CD4-positive, alpha-beta T cell treated with Interleukin-2 at 100 ng/mL for 4 hours (primary cell): ENCODE data around the gene ANKRD33B.
"Not testable (repeated sequence)": the region's sequence is repeated elsewhere in the genome, so short reads cannot be mapped to it uniquely, and the experiment has no call there.

Experiments used
- DNase-seq: peaks from one replicate; pipeline ENCODE4 v3.0.0-alpha.2; 2020; ENCODE audit warnings: low spot score

ANKRD33B gene

DNA sequence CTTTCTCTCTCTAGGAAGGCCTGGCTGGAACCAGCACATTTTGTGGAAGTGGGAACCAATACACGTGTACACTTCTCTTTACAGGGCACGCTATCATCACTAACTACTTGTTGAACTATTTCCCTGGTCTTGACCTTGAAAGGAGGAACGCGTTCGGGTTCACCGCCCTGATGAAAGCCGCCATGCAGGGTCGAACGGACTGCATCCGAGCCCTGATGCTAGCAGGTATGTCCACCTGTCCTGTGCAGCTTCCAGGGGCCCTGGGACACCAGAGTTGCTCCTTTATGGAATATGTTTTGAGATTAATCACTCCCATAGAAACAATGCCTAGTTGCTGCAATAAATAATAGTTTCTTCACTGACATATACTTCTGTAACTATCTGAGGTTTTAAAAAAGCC is 74.1 kb downstream of the ANKRD33B start:
- no peak for DNase-seq

DNA sequence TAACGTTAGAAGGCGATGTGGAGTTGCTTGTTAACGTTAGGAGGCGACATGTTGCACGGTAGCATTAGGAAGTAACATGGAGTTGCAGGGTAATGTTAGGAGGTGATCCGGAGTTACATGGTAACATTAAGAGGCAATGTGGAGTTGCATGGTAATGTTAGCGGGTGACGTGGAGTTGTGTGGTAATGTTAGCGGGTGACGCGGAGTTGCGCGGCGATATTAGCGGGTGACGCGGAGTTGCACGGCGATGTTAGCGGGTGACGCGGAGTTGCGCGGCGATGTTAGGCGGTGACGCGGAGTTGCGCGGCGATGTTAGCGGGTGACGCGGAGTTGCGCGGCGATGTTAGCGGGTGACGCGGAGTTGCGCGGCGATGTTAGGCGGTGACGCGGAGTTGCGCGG is 74.9 kb downstream of the ANKRD33B start:
- not testable (repeated sequence) for DNase-seq

DNA sequence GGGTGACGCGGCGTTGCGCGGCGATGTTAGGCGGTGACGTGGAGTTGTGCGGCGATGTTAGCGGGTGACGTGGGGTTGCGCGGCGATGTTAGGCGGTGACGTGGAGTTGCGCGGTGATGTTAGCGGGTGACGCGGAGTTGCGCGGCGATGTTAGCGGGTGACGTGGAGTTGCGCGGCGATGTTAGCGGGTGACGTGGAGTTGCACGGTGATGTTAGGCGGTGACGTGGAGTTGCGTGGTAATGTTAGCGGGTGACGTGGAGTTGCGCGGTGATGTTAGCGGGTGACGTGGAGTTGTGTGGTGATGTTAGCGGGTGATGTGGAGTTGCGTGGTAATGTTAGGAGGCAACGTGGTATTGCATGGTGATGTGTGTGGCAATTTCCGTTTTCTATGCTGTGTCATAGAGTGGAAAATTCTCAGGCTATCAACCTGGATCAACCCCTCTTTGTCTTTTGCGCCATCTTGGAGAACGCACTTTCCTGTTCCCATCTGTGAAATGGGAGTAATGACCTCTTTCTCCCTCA is 76.0 kb downstream of the ANKRD33B start:
- no peak for DNase-seq

DNA sequence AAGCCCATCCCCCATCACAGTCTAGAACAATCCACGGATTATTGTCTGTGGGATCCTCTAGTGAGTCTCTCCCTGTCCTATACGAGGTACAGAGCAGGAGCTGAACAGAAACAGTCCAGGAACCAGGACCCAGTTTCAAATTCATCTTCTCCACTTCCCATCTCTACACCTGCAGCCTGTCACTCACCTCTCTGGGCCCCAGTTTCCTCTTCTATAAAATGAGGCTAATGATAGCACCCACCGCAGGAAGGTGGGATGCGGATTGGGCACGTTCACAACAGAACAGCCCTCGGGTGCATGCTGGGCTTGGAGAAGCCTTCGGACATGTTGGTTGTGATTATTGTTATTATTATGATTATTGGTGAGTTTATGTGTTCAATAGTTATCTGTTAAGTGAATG is 78.5 kb downstream of the ANKRD33B start:
- no peak for DNase-seq

DNA sequence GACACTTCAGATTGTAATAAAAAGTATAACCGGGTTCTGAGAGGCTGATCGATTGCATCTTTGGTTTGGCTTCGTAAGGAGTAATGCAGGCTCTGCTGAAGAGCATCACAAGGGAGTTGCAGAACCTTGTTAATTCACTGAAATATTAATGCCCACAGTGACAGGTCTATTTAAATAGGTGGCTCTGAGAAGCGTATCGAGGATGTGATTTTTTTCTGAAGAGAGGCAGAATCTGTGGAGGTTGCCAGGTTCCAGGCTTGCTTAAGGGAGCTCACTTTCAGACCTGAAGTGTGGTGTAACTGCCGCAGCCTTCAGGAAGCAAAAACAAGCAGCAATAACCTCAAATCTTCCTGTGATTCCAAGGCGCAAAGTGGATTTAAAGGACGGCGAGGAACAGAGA is 80.3 kb downstream of the ANKRD33B start:
- no peak for DNase-seq

DNA sequence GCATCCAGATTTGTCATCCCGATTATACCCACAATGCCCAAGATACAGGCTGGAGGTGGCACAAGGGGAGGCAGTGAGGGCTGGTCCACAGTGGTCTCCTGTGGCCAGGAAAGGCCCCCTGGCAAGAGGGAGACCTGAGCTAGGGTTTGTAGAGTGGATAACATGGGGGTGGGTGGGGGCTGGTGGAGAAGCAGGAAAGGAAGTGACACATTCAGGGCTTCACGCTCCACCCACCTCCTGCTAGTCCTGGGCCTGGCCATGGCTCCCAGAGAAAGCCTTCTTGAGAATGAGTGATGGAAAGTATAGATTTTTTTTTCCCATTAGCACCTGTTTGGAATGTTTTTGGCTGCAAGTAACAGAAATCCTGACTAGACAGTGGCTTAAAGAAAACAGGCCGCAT is 81.3 kb downstream of the ANKRD33B start:
- DNase-seq: no peak

DNA sequence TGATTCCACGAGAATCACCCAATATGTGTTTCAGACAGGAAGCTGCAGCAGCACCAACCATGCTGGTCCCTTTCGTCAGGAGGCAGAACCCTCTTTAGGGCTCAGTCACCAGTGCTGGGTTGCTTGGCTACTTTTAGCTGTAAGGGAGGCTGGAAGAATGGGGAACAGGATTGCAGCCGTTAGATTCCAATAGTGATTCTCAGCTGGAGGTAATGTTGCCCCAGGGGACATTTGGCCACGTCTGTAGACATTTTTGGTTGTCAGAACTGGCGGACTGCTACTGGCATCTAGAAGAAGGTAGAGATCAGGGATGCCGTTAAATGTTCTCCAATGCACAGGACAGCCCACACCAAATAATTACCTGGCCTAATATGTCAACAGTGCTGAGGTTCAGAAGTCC is 81.8 kb downstream of the ANKRD33B start:
- no peak for DNase-seq

DNA sequence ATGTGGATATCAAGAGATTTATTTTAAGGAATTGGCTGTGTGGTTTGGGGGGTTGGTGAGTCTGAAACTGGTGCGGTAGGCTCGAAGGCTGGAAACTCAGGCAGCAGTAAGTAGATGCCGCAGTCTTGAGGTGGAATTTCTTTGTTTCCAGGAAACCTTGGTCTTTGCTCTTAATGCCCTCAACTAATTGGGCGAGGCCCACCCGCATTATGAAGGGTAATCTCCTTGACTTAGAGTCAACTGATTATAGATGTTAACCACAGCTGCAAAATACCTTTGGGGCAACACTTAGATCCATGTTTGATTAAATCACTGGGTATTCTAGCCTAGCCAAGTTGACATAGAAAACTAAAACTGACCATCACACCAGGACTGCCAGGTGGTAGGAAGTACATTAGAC is 83.8 kb downstream of the ANKRD33B start:
- no peak for DNase-seq

DNA sequence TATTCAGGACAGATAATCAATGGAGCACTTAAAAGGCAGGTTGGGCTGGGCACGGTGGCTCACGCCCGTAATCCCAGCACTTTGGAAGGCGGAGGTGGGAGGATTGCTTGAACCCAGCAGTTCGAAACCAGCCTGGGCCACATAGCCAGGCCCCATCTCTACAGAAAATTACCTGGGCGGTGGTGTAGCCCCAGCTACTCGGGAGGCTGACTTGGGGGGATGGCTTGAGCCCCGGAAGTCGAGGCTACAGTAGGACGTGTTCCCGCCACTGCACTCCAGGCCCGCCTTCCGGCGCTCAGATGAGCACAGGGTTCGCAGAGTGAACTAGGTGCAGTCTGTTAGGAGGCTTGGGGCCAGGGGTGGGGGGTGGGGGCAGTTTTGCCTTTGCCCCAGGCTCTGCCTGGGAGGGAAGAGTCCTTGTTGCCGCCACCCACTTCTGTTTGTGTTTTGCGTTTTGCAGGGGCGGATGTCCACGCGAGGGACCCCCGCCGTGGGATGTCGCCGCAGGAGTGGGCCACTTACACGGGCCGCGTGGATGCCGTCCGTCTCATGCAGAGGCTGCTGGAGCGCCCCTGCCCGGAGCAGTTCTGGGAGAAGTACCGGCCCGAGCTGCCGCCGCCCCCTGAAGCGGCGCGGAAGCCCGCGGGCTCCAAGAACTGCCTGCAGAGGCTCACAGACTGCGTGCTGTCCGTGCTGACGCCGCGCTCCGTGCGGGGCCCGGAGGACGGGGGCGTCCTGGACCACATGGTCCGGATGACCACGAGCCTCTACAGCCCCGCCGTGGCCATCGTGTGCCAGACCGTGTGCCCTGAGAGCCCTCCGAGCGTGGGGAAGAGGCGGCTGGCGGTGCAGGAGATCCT is 85.2 kb downstream of the ANKRD33B start:
- DNase-seq: no peak

DNA sequence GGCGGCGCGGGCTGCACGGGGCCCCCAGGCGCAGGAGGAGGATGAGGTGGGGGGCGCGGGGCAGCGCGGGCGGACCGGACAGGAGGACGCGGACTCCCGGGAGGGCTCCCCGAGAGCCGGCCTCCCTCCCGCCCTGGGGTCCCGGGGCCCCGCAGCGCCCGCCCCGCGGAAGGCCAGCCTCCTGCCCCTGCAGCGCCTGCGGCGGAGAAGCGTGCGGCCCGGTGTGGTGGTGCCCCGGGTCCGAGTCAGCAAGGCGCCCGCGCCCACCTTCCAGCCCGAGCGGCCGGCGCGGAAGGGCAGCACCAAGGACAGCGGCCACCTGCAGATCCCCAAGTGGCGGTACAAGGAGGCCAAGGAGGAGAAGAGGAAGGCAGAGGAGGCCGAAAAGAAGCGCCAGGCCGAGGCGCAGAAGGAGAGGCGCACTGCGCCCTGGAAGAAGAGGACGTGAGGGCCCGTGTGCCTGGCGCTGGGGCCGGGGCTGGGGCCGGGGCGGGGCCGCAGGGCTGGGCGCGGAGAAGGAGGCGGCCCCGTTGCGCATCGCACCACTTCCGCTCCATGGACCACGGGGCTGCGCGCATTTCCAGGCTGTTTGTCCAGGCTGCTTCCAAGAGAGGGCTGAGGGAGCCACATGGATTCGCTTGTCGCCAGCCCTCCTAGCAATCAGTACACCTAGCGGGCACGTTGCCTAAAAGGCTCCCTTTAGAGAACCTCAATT is 86.0 kb downstream of the ANKRD33B start:
- DNase-seq: no peak

DNA sequence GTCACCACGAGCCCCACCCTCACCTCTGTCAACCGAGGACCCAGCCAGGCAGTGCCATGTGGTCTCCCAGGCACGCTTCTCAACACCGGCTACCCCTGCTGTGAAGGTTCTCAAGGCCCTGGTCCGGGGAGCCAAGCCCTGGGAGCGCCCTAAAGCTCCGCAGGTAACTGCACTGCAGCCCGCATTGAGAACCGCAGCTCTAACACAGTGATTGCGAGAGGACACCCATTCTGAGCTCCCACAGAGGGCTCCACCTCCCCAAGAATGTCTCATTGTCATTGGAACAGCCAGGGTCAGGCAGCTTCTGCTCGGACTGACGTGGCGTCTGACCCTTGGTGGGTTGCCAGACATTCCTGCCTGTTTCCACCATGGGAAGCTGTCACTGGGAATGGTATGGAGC is 88.3 kb downstream of the ANKRD33B start:
- no peak for DNase-seq

DNA sequence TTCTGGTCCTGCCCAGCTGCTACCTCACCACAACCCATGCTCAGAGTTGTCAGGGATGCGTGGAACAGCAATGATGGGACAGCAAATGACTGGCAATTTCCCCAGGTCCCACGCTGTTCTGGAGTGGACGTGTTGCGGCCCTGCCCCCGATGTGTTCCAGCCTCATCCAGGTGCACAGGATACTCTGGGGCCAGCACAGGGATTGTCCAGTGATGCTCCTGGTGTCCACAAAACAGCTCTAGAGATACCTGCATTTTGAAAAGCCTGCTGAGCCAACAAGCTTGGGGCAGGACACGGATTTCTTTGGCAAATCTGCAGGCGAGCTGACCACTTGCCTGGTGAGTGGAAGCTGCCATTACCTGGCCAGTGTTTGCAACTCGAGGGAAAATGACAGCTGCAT is 88.7 kb downstream of the ANKRD33B start:
- no peak for DNase-seq

DNA sequence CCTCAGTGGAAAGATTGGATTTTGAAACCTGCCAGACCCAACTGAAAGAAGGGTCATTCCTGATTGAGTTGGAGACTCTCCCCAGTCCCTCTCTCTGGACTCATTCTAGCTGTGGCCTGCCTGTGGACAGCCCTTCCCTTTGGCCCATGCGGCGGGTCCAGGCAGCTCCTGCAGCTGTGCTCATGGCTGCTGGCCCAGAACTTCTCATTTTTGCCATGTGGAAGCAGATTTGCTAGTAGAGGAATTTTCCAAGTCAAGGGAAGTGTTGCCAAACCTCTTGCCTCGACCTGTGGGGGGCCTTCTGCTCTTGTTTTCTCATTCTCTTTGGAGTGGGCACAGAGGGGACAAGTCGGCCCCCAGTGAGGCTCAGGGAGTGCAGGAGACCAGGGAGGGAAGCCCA is 89.2 kb downstream of the ANKRD33B start:
- DNase-seq: no peak

DNA sequence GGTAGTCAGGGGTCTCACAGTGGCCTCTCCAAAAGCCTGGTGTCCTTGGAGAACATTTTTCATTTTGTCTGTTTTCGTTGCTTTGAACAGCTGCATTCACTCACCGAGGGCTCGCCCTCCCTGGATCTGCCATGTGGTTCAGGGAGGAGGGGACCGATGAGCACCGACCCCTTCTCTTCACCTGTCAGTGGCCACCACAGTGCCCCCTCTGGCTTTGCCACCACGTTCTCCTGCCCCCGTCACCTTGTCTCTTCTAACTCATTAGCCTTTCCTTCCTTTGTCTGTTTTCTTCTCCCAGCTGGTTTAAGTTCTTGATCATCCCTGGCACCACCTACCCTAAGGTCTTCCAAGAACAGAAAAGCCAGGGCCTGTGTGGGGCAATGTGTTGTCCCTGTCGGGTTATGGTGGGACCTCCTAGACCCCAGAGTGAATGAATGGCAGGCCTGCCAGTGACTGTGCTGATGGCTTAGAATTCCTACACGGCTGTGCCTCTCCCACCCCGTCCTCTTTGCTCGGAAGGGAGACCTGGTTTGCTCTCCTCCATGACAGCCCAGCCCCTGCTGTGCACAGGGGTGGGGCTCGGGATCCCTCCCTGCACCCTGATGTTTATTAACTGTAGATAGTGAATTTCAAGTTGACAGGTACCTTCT is 90.0 kb downstream of the ANKRD33B start:
- DNase-seq: no peak

DNA sequence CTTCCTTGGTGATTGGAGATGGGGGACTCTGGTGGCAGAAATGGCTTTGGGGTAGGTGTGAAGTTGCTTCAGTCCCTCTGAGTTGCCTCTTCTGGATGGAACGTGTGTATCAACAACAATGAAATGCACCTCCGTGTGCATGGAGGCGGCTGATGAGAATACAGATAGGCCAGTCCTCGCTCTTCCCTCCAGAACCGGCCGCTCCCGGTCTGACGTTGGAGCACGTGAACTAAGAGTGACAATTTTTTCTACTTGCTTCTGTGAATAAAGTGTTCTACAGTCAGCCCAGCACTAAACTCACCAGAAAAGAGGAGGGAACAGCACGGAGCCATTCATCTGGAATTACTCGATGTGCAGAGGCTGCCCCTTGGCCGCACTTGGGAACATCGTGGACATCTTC is 90.7 kb downstream of the ANKRD33B start:
- DNase-seq: no peak

DNA sequence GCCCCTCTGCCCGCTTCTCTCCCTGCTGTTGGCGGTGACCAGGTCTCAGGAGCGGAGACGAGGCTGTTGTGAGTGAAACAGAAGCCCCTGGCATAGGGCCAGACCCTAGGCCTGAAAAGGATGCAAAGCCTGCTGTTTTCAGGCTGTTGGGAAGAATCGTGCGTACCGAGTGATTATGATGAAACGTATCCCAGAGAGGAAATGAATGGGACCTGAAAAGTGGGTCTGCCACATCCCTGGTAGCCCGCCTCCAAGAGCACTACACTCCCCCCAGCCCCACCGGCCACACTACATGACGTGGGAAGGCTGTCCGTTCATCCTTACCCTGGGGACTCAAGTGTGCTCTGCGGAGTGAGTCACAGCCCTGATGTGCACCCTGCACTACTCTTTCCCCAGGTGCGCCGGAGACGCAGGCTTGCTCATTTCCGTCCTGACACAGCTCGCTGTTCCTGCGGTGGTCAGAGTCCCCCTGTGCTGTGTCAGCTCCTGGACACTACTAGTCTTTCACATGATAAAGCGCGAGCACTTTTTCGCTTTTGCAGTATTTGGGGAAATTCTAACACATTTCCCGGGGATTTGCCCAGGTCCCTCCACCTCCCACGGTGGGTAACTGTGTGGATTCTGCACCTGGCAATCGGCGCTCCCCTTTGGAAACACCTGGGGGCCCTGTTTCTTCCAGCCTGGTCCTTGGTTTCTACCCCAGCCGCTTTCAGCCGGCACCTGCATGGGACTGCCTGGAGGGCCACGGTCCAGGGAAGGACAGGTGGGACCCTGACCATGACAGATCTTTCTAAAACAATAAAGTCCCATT is 91.5 kb downstream of the ANKRD33B start:
- no peak for DNase-seq

DNA sequence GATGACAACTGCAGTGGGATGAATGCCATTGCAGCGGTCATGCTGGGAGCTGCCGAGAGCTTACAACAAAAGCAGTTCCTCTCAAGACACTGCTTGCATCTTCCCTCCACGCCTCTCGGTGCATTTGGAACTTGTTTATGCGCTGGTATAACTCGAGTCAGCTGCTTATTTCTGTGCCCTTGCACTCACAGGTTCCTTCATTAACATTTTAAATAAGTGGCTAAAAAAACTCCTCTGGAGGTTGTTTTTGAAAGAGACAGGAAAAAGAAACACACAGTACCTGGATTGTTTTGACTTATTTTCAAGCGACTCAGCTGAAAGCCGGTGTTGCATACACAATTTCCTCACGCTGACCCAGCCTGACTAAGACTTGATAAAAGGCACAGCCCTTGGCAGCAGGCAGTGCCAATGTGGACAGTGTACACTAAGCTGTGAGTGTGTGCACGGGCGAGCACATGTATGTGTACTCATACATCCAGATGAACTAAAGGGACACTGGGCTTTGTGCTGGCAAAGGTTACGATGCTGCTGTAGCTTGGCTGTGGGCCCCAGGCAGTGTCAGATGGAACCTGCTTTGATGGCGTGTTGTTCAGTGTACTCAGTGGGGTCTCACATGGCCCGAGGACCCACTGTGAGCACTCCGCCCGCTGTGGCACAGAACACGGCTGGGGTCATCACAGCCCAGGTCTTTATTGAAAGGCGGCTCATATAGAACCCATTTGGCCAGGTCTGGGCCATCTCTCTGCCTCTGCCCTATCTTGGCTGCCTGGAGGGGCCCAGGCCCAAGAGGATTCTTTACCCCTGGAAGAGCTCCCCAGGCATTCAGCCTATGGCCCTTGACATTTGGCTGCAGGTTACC is 92.3 kb downstream of the ANKRD33B start:
- DNase-seq: no peak

DNA sequence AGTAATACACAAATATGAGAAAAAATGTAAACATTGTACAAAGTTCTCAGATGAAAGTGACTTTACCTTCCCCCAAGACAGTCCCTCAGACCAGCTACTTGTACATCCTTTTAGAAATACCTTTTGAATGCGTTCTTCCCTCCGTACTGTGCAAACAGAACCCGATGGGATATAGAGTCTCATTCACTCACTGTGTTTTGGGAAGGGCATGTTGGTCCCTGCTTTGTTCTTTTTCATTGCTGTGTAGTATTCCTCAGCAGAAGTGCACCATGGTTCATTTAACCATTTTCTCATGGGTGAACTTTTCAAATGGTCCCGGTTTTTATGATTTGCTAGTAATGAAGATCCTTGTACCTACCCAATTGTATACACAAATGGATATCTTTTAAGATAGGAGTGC is 94.4 kb downstream of the ANKRD33B start:
- DNase-seq: no peak

DNA sequence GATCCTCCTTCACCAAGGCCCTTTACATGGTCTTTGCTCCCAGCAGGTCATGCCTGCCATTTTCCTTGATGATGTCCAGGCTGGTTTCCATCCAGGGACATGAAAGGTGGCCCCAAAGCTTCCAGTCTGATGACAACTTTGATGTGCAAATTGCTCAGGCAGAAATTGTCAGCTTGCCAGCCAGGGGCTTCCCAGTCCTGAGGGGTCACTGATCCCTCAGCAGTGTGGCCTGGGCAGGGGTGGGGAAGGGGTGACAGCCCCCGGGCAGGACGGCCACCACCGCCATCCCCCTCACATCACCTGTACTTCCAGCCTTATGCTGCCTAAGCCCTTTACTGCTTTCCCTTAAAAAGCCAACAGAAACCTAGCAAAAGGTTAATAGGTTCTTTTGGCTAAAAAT is 96.3 kb downstream of the ANKRD33B start:
- no peak for DNase-seq

DNA sequence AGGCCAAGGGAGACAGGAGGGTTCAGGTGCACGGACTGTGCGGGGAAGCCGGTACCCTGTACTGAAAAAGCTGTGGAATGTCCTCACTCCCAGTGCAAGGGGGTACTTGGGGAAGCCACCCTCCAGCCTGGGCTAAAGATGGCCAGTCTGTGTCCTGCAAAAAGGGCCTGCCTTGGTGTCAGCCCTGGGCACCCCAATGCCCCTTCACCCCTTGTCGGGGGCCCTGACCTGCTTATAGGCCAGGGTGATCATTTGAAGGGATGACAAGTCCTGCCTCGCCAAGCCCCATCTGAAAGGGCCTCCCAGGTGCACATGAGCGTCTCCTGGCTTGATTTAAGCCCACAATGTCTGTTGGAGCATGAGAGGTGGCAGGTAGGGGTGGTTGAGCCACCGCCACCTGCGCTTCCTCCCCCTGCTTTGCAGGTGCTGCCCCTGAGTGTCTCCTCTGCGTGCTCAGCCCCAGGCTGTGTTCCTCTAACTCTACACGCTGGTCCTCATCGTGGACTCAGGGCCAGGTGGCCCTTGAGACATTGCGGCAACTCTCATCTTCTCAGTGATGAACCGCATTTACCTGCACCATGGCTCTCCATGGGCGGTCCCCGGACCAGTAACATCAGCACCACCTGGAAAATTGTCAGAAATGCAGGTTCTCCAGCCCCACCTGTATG is 97.0 kb downstream of the ANKRD33B start:
- DNase-seq: no peak

DNA sequence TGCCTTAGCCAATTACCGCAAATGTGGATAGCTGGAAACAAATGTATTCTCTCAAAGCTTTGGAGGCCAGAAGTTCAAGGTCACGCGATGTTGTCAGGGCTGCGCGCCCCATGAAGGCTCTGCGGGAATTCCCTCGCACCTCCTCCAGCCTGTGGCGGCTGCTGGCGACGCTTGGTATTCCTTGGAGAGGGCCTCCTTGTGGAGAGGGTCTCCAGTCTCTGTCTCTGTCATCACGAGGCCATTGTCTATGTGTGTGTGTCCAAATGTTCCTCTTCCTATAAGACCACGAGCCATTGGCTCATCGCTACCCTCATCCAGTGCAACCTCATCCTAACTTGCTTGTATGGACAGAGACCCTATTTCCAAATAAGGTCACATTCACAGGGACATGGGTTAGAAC is 97.5 kb downstream of the ANKRD33B start:
- DNase-seq: no peak
